Adrenal gland (tissue), 5 donors: ENCODE measurements around the gene APOC3.

Source experiments
- CTCF ChIP-seq, 6 experiments: fragments of 450-650 bp in 4 of 6; fragments of 200-600 bp in 2 of 6; sonication (generic) in 1 of 6; IDR thresholded peaks; 1 replicate in 5 of 6; 2 replicates in 1 of 6; pipeline versions ENCODE4 v1.5.1 to v1.8.0; 2016 to 2021; ENCODE audit warnings: antibody characterized with exemption in 6 of 6, mild to moderate bottlenecking in 2 of 6, moderate library complexity in 1 of 6
- POLR2A ChIP-seq, 2 donors: fragments of 450-650 bp; IDR thresholded peaks; one replicate each; pipeline ENCODE4 v1.6.1; 2017; ENCODE audit warnings: antibody characterized with exemption in 2 of 2, mild to moderate bottlenecking in 2 of 2, moderate library complexity in 1 of 2
- donor health status: DM: no; HTN: no; CAD: no.

DNA sequence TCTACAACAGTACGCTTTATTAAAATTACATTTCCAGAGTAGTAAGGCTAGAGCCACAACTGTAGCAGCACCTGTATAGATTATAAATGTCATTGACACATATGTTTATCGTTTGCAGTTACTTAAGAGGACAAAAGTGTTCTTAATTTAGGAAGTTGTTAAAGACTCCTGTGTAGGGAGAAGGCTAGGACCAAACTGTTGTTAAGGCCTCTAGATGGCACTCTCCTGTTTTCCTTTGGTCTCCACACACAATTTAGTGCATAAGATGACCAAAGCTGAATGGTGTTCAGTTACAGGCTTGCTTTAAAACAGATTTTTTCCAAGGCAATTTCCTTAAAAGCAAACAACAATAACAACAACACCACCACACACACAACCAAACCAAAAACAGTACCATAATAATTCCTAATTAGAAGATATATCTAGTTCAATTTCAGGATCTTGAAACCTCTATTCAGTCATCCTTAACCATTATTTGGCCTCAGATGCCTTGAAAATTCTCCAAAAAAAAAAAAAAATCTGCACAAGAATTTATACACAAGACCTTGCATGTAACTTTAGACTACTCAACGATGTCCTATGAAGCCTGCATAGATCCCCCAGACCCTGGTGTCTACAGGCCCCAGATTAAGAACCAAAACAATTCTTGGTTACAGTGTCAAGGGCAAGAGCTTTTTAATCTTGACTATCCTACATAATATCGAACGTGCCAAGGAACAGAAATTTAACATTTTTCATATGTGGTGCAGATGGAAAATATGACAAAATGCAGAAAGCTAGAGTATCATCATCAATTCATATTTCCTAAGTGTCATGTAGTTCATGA, 50.3 kb downstream of the APOC3 start:
- TF ChIP-seq POLR2A (IDR thresholded peaks at IDR 0.05), result no peak
- TF ChIP-seq CTCF (IDR thresholded peaks at IDR 0.05), result peak; percentile 31 to 74 (median 68)
